ENCODE measurements around the gene ECE1. TPM values are rescaled to one million over a fixed set of nuclear protein-coding genes. Genes with fewer than 3 reads are reported as not detected.

The ECE1 gene
- total and polyA plus RNA-seq, 2 of the 13 experiments (the other 11 are each of a cell fraction or from before 2014, with no cell fraction given) = 13.5 to 21.2 TPM

- no TSS peak for BruUV-seq (replicated peaks)
- peaks cover 0 to 11% of the 10 kb centered on the region in 2 experiments; a peak in 1 of 5 replicates for H3K36me3 ChIP-seq (replicated peaks in 1 of 2; ENCODE audit: control insufficient read depth in 1 of 2, insufficient read depth in 2 of 2, low read length in 2 of 2)
- intact Hi-C loops (cut with micrococcal nuclease; ENCODE audit: unreplicated experiment) (no loop called here), in situ Hi-C loops (cut with HindIII; ENCODE audit: extremely low pct_ligation_motif_present, low pct_unique_long_range_greater_than_20kb) (no loop called here)
- no peak overlapping the region for H3K9ac ChIP-seq (ENCODE audit: insufficient read depth, low read depth, low read length)
- no peak overlapping the region for H2AFZ ChIP-seq (ENCODE audit: low read length)
- H3K9me3 ChIP-seq (ENCODE audit: low read length) = no peaks in the 10 kb centered on the region
- TF ChIP-seq GATAD2A (CRISPR knock-in tag; IDR thresholded peaks at IDR 0.05) = peak; percentile 24; the same call in 1 of the 2 replicates
- TF ChIP-seq GABPA (IDR thresholded peaks at IDR 0.05; ENCODE audit: low read depth, low read length) = no peak
- TF ChIP-seq GABPA (CRISPR knock-in tag; IDR thresholded peaks at IDR 0.05; ENCODE audit: low read depth) = 0 out of 2 replicates have a peak, but pooled peaks have one; percentile 14
- TF ChIP-seq NPAS2 (CRISPR knock-in tag; IDR thresholded peaks at IDR 0.05; ENCODE audit: borderline replicate concordance) = no peak
- TF ChIP-seq FOSL2 (CRISPR knock-in tag; IDR thresholded peaks at IDR 0.05) = peak; percentile 81
- peak in 1 of 2 experiments; percentile 79; a peak in 2 of 4 replicates for TF ChIP-seq ATF4 (CRISPR knock-in tag; IDR thresholded peaks at IDR 0.05)
- peak; percentile 92 for TF ChIP-seq ZBTB33 (CRISPR knock-in tag; IDR thresholded peaks at IDR 0.05)
- no peak for TF ChIP-seq GPBP1L1 (CRISPR knock-in tag; IDR thresholded peaks at IDR 0.05)
- TF ChIP-seq DZIP1 (CRISPR knock-in tag; IDR thresholded peaks at IDR 0.05) = no peak
- TF ChIP-seq PRPF4 (IDR thresholded peaks at IDR 0.05; ENCODE audit: low read depth, low read length, poor library complexity, severe bottlenecking) = peak; percentile 35
- TF ChIP-seq ETV5 (CRISPR knock-in tag; IDR thresholded peaks at IDR 0.05; ENCODE audit: borderline replicate concordance) = peak; percentile 30; the same call in 1 of the 2 replicates
- peak; percentile 82 for TF ChIP-seq ZBTB38 (CRISPR knock-in tag; IDR thresholded peaks at IDR 0.05)
- peak; percentile 34; the same call in 1 of the 2 replicates for TF ChIP-seq CEBPG (CRISPR knock-in tag; IDR thresholded peaks at IDR 0.05)
- TF ChIP-seq ZNF317 (CRISPR knock-in tag; IDR thresholded peaks at IDR 0.05) = no peak
- FAIRE-seq = no peak
- no peak overlapping the region for H3K4me3 ChIP-seq (replicated peaks in 1 of 3; ENCODE audit: insufficient read depth in 1 of 3, low read depth in 2 of 3, low read length in 3 of 3)
- no peak overlapping the region for H3K4me2 ChIP-seq (ENCODE audit: low read depth, low read length)
- ChIA-PET CTCF (ENCODE audit: low intra/inter-chr PET ratio, low total read pairs) (no interaction called here), POLR2A (interaction anchor here (0.6 to 1.5 kb wide), 5 partner anchors 10 to 1718 kb away, joined by 3 to 5 read pairs (median 4); no protein-coding TSS in a partner anchor)
- H3K27me3 ChIP-seq (ENCODE audit: control insufficient read depth in 1 of 2, insufficient read depth in 2 of 2, low read length in 2 of 2) = no peaks in the 10 kb centered on the region
- DNase-seq (ENCODE audit: low spot score) = no peak
- H4K20me1 ChIP-seq (ENCODE audit: insufficient read depth, low read length) = no peaks in the 10 kb centered on the region
- no peak overlapping the region for H3K27ac ChIP-seq (ENCODE audit: extremely low read length, insufficient read depth, low read length)
- peaks cover 46% of the 10 kb centered on the region for H3K4me1 ChIP-seq (ENCODE audit: insufficient read depth, low read length)
- H3K79me2 ChIP-seq (ENCODE audit: insufficient read depth, low read length) = no peaks in the 10 kb centered on the region
- ATAC-seq = no peak
- 84% methylated on average over 18 of the region's 20 CpGs for WGBS (ENCODE audit: low lambda C conversion rate)
Observed at GRCh38 chr1:21261551-21262292, 28.5 kb downstream of the ECE1 start.

Data from HepG2 (cell line).